Measurements from ENCODE around the gene NGRN.

DNA sequence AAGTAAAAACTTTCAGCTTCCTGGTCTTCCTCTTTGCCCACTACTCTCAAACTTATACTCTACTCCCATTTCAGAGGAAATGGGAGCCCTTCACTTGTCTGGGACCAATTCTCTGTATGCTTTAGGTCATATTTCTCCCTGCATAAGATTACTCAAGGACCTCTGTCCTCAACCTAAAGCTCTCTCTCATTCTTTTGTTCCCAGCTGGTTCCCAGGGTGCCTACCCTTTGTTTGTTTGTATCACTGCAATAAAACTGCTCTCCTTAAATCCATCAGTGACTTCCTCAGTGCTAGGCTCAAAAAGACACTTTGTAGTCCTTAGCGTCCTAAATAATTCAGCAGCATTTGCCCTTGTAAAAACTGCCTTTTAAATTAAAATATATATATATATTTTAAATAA is 2.9 kb downstream of the NGRN start:
- TF ChIP-seq, protein P1, sequence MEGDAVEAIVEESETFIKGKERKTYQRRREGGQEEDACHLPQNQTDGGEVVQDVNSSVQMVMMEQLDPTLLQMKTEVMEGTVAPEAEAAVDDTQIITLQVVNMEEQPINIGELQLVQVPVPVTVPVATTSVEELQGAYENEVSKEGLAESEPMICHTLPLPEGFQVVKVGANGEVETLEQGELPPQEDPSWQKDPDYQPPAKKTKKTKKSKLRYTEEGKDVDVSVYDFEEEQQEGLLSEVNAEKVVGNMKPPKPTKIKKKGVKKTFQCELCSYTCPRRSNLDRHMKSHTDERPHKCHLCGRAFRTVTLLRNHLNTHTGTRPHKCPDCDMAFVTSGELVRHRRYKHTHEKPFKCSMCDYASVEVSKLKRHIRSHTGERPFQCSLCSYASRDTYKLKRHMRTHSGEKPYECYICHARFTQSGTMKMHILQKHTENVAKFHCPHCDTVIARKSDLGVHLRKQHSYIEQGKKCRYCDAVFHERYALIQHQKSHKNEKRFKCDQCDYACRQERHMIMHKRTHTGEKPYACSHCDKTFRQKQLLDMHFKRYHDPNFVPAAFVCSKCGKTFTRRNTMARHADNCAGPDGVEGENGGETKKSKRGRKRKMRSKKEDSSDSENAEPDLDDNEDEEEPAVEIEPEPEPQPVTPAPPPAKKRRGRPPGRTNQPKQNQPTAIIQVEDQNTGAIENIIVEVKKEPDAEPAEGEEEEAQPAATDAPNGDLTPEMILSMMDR (IDR thresholded peaks at IDR 0.05; ENCODE audit: low read depth, low read length): no peak
- TF ChIP-seq POLR2A (IDR thresholded peaks at IDR 0.05; ENCODE audit: extremely low read depth, insufficient read length): no peak

Data from NB4 (cell line).